Vagina (tissue), 2 donors: ENCODE measurements around the gene TLE4.

ENCODE experiments used
- CTCF ChIP-seq, 3 experiments: fragments of 450-650 bp in 2 of 3; fragments of 200-600 bp in 1 of 3; sonication (generic) in 1 of 3; IDR thresholded peaks; one replicate each; pipeline ENCODE4 v1.5.1; 2017 to 2019; ENCODE audit warnings: antibody characterized with exemption in 3 of 3, mild to moderate bottlenecking in 2 of 3, moderate library complexity in 2 of 3
- POLR2A ChIP-seq, 2 donors: fragments of 450-650 bp; IDR thresholded peaks; one replicate each; pipeline ENCODE4 v1.6.1; 2017; ENCODE audit warnings: antibody characterized with exemption in 2 of 2, mild to moderate bottlenecking in 2 of 2, moderate library complexity in 2 of 2
- POLR2AphosphoS5 ChIP-seq, 2 donors: sonication (generic); formaldehyde crosslinking; IDR thresholded peaks; one replicate each; pipeline ENCODE4 v1.9.0; 2017; ENCODE audit warnings: antibody characterized with exemption in 2 of 2, mild to moderate bottlenecking in 2 of 2, low read depth in 1 of 2; ENCODE audit not compliant: insufficient read depth in 1 of 2

- TF ChIP-seq CTCF (IDR thresholded peaks at IDR 0.05): no peak
- TF ChIP-seq POLR2AphosphoS5 (IDR thresholded peaks at IDR 0.05; ENCODE audit: insufficient read depth in 1 of 2, low read depth in 1 of 2): peak in 1 of 2 donors; percentile 2
- no peak for TF ChIP-seq POLR2A (IDR thresholded peaks at IDR 0.05)
These were observed 355 bp downstream of the TLE4 start for GRCh38 chr9:79572032-79572607.
